ENCODE measurements around the gene SORCS1.

DNA sequence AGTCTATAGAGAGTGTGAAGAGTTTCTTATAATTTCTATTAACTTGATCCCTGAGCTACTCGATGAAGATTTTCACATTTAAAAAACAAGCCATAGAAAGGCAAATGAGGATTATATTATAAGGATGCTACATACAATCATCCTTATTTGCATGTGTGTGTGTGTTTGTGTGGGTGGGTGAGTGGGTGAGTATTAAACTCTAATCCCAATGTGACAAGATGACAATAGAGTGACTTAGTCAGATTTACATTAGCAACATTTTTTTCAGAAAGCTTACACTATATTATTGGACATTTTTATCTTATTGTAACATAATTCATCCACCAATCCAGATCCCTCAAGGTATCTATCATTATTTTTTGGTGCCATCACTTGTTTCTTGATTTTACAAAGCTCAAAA lies 331.7 kb downstream of the SORCS1 start:
- TF ChIP-seq, protein P1, sequence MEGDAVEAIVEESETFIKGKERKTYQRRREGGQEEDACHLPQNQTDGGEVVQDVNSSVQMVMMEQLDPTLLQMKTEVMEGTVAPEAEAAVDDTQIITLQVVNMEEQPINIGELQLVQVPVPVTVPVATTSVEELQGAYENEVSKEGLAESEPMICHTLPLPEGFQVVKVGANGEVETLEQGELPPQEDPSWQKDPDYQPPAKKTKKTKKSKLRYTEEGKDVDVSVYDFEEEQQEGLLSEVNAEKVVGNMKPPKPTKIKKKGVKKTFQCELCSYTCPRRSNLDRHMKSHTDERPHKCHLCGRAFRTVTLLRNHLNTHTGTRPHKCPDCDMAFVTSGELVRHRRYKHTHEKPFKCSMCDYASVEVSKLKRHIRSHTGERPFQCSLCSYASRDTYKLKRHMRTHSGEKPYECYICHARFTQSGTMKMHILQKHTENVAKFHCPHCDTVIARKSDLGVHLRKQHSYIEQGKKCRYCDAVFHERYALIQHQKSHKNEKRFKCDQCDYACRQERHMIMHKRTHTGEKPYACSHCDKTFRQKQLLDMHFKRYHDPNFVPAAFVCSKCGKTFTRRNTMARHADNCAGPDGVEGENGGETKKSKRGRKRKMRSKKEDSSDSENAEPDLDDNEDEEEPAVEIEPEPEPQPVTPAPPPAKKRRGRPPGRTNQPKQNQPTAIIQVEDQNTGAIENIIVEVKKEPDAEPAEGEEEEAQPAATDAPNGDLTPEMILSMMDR (IDR thresholded peaks at IDR 0.05; ENCODE audit: low read length): no peak
- no peak for TF ChIP-seq EZH2 (IDR thresholded peaks at IDR 0.05; ENCODE audit: borderline replicate concordance, low read length)
